CD14-positive monocyte (primary cell): ENCODE measurements around the gene MINDY3. TPM values are rescaled to one million over a fixed set of nuclear protein-coding genes. Genes with fewer than 3 reads are reported as not detected.

ENCODE experiments used
- DNase-seq, 3 donors: peaks; one replicate each; pipeline ENCODE4 v3.0.0-alpha.2; 2011 to 2022
- H2AFZ ChIP-seq: 2 replicates; pipeline ENCODE4 v1.6.0; 2012; ENCODE audit warnings: mild to moderate bottlenecking, low read depth, low read length, inconsistent platforms; ENCODE audit not compliant: insufficient read depth, poor library complexity, severe bottlenecking
- H3K27ac ChIP-seq, 2 donors: 1 replicate in 1 of 2; 2 replicates in 1 of 2; pipeline ENCODE4 v1.5.1; 2012 to 2013; ENCODE audit warnings: low read length in 2 of 2, control low read depth in 1 of 2, inconsistent platforms in 1 of 2, low read depth in 1 of 2, mild to moderate bottlenecking in 1 of 2
- H3K27me3 ChIP-seq, 2 donors: one replicate each; pipeline versions ENCODE4 v1.6.0 to v1.6.1; 2011 to 2013; ENCODE audit warnings: low read length in 2 of 2; ENCODE audit not compliant: control insufficient read depth in 2 of 2, insufficient read depth in 2 of 2
- H3K36me3 ChIP-seq, 2 donors: replicated peaks in 1 of 2; 1 replicate in 1 of 2; 2 replicates in 1 of 2; pipeline versions ENCODE4 v1.5.1 to v1.6.1; 2012 to 2013; ENCODE audit warnings: low read length in 2 of 2, control low read depth in 1 of 2, inconsistent platforms in 1 of 2, mild to moderate bottlenecking in 1 of 2; ENCODE audit not compliant: insufficient read depth in 2 of 2, control insufficient read depth in 1 of 2
- H3K4me1 ChIP-seq, 2 donors: 1 replicate in 1 of 2; 2 replicates in 1 of 2; pipeline versions ENCODE4 v1.5.1 to v1.6.1; 2012 to 2013; ENCODE audit warnings: low read length in 2 of 2, control low read depth in 1 of 2, inconsistent platforms in 1 of 2, mild to moderate bottlenecking in 1 of 2, moderate library complexity in 1 of 2; ENCODE audit not compliant: insufficient read depth in 2 of 2, control insufficient read depth in 1 of 2
- H3K4me2 ChIP-seq: replicated peaks from 2 replicates; pipeline ENCODE3; 2012; ENCODE audit warnings: low read length, moderate library complexity, mild to moderate bottlenecking; ENCODE audit not compliant: poor library complexity, severe bottlenecking; ENCODE audit errors: extremely low read depth
- H3K4me3 ChIP-seq, 3 experiments: fragments of 200-600 bp in 1 of 3; sonication (generic) in 1 of 3; replicated peaks in 1 of 3; 1 replicate in 2 of 3; 2 replicates in 1 of 3; pipeline ENCODE4 v1.5.1; 2011 to 2013; ENCODE audit warnings: low read length in 3 of 3, mild to moderate bottlenecking in 3 of 3, control low read depth in 2 of 3, low read depth in 2 of 3, inconsistent platforms in 1 of 3, moderate library complexity in 1 of 3
- H3K79me2 ChIP-seq: 2 replicates; pipeline ENCODE4 v1.6.0; 2012; ENCODE audit warnings: mild to moderate bottlenecking, control low read depth, inconsistent platforms, low read length, moderate library complexity; ENCODE audit not compliant: insufficient read depth
- H3K9ac ChIP-seq: 2 replicates; pipeline ENCODE4 v1.6.0; 2017; ENCODE audit warnings: low read length, mild to moderate bottlenecking; ENCODE audit not compliant: insufficient read depth, poor library complexity, severe bottlenecking
- H3K9me3 ChIP-seq, 2 donors: replicated peaks in 1 of 2; 1 replicate in 1 of 2; 2 replicates in 1 of 2; pipeline versions ENCODE4 v1.5.1 to v1.6.1; 2012 to 2013; ENCODE audit warnings: low read length in 2 of 2, control low read depth in 1 of 2; ENCODE audit not compliant: control insufficient read depth in 1 of 2, insufficient read depth in 1 of 2
- H4K20me1 ChIP-seq: 2 replicates; pipeline ENCODE4 v1.6.0; 2012; ENCODE audit warnings: mild to moderate bottlenecking, low read length, control low read depth, moderate library complexity; ENCODE audit not compliant: insufficient read depth
- H3K27ac Mint-ChIP-seq, 7 donors: one replicate each; pipeline ENCODE4 v1.8.0; 2020; ENCODE audit warnings: mild to moderate bottlenecking in 7 of 7, mixed read lengths in 7 of 7, moderate library complexity in 6 of 7, inconsistent platforms in 2 of 7
- H3K27me3 Mint-ChIP-seq, 3 donors: one replicate each; pipeline ENCODE4 v1.8.0; 2021 to 2022; ENCODE audit warnings: low read depth in 3 of 3, mild to moderate bottlenecking in 3 of 3, mixed read lengths in 3 of 3, moderate library complexity in 3 of 3, inconsistent platforms in 1 of 3
- H3K36me3 Mint-ChIP-seq, 2 donors: one replicate each; pipeline ENCODE4 v1.8.0; 2020; ENCODE audit warnings: mixed read lengths in 2 of 2, inconsistent platforms in 1 of 2, mild to moderate bottlenecking in 1 of 2
- H3K4me1 Mint-ChIP-seq: one replicate; pipeline ENCODE4 v1.8.0; 2020; ENCODE audit warnings: mild to moderate bottlenecking, mixed read lengths
- H3K4me3 Mint-ChIP-seq, 2 donors: one replicate each; pipeline ENCODE4 v1.8.0; 2020; ENCODE audit warnings: mild to moderate bottlenecking in 2 of 2, mixed read lengths in 2 of 2, moderate library complexity in 1 of 2
- H3K9me3 Mint-ChIP-seq, 7 donors: one replicate each; pipeline ENCODE4 v1.8.0; 2020 to 2022; ENCODE audit warnings: mixed read lengths in 7 of 7, mild to moderate bottlenecking in 6 of 7, moderate library complexity in 6 of 7, inconsistent platforms in 2 of 7
- CTCF ChIP-seq: fragments of 200-600 bp; IDR thresholded peaks from one replicate; pipeline ENCODE4 v1.8.0; 2022; ENCODE audit warnings: antibody characterized with exemption, mild to moderate bottlenecking
- WGBS: methylation state at CpG from one replicate; pipeline ENCODE4 v1.1.5; 2013; ENCODE audit warnings: missing lambda C conversion rate; ENCODE audit not compliant: insufficient coverage; 5-methylcytosine and 5-hydroxymethylcytosine counted together
- intact Hi-C, 2 donors: fragments of 100-400 bp; cut with micrococcal nuclease; formaldehyde crosslinking; loops; one replicate each; pipeline versions ENCODE4 v1.15.0 to v1.15.1; 2023
- polyA plus RNA-seq, 3 donors: library from polyadenylated mRNA; depleted of rRNA in 1 of 3; unstranded in 2 of 3; stranded (reverse) in 1 of 3; fragments of 300-500 nt in 2 of 3; fragments of >200 nt in 1 of 3; fragmentation: Illumina TruSeq in 2 of 3; gene quantifications; 1 replicate in 2 of 3; 2 replicates in 1 of 3; pipeline ENCODE4 v1.2.3, GENCODE V29; 2012 to 2021

The MINDY3 gene
- polyA plus RNA-seq, 3 donors = 2.4 to 14.8 (median 4.4) TPM

- Mint-ChIP-seq H3K4me1 (peaks cover 3% of the 10 kb centered on the region), H3K9me3 (no peaks in the 10 kb centered on the region), H3K4me3 (no peak overlapping the region), H3K27me3 (no peaks in the 10 kb centered on the region), H3K36me3 (peaks cover 56 to 72% of the 10 kb centered on the region in 2 donors), H3K27ac (no peak overlapping the region)
- Histone ChIP-seq H3K9me3 (no peaks in the 10 kb centered on the region), H3K27me3 (no peaks in the 10 kb centered on the region), H3K27ac (no peak overlapping the region), H3K4me3 (no peak overlapping the region), H3K4me1 (no peaks in the 10 kb centered on the region), H3K36me3 (peaks cover 41 to 78% of the 10 kb centered on the region in 2 donors), H2AFZ (no peak overlapping the region), H3K79me2 (no peaks in the 10 kb centered on the region), H3K4me2 (no peak overlapping the region), H4K20me1 (peaks cover 3% of the 10 kb centered on the region), H3K9ac (no peak overlapping the region)
- no peak for DNase-seq
- no peak for TF ChIP-seq CTCF
- intact Hi-C loops = no loop called here
- WGBS = no CpG with 5 or more reads among the region's 6 CpGs
These were observed 44.9 kb downstream of the MINDY3 start for GRCh38 chr10:15815242-15815885.

- peaks cover 49 to 65% of the 10 kb centered on the region in 2 donors for H3K36me3 Mint-ChIP-seq
- intact Hi-C loops = no loop called here
These were observed 45.7 kb downstream of the MINDY3 start for GRCh38 chr10:15814565-15814964.

More at GRCh38 chr10:15814565-15814964, 45.7 kb downstream of the MINDY3 start:
- Mint-ChIP-seq H3K9me3 (no peaks in the 10 kb centered on the region), H3K27me3 (no peaks in the 10 kb centered on the region), H3K27ac (no peak overlapping the region), H3K4me3 (no peak overlapping the region), H3K4me1 (peaks cover 3% of the 10 kb centered on the region)
- Histone ChIP-seq H3K4me1 (no peaks in the 10 kb centered on the region), H3K79me2 (no peaks in the 10 kb centered on the region), H4K20me1 (peaks cover 3% of the 10 kb centered on the region), H2AFZ (no peak overlapping the region), H3K36me3 (peaks cover 39 to 72% of the 10 kb centered on the region in 2 donors), H3K4me3 (no peak overlapping the region), H3K9me3 (no peaks in the 10 kb centered on the region), H3K27me3 (no peaks in the 10 kb centered on the region), H3K9ac (no peak overlapping the region), H3K27ac (no peak overlapping the region), H3K4me2 (no peak overlapping the region)
- WGBS = 100% methylated on average over 2 of the region's 6 CpGs
- TF ChIP-seq CTCF = no peak
- DNase-seq = no peak
